ENCODE data around the gene DAGLB. TPM values are rescaled to one million over a fixed set of nuclear protein-coding genes. Genes with fewer than 3 reads are reported as not detected.

The DAGLB gene
- total and polyA plus RNA-seq, 2 of the 8 experiments (the other 6 are each of a cell fraction or from before 2014, with no cell fraction given) = 27.0 to 39.6 TPM

DNA sequence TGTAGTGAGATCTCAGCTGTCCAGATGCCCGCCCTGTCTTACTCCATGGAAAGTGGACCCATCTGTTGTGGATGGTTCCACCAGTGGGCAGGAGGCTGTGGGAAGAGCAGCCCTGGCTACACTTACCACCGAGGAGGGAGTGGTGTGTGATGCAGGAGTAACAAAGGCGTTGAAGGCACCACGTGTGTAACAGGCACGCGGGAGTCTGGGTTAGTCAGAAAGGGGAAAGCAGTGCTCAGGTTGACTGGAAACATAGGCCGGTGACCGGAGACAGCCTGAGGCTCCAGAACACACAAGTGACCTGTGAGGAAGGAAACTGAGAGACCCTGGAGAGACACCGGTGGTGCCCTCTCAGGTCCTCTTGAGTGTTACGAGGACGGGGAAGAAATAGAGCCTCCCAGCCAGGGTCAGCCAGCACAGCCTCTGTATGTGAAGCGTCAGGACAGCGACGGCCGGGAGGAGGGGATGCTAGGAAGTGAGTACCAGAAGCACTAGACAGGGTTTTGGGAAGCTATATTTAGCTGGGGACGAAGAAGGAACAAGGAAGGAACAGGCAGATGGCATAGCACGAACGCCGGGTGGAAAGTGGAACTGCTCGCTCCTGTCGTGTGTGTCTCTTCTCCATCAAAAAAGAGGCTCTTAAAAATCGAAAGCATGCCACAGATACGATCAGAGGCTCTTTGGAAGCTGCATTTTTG lies 51.7 kb downstream of the DAGLB start (continued):
- no peak for TF ChIP-seq RNF2 (IDR thresholded peaks at IDR 0.05; ENCODE audit: borderline replicate concordance, low read depth, low read length, missing control alignments, poor library complexity, severe bottlenecking)
- no peak for TF ChIP-seq JUN (IDR thresholded peaks at IDR 0.05; ENCODE audit: low read depth, low read length)
